ENCODE results near the gene IRAK2.
A peak's percentile ranks its signal among the peaks of the same experiment; 100 is the strongest.
"Not testable (repeated sequence)": the region's sequence is repeated elsewhere in the genome, so short reads cannot be mapped to it uniquely, and the experiment has no call there.

The IRAK2 gene

GRCh38 chr3:10253731-10254130 lies 89.0 kb downstream of the IRAK2 start:
- no peak for DNase-seq (ENCODE audit: low read depth)

- no peak for DNase-seq (ENCODE audit: low read depth)
Measured at GRCh38 chr3:10255835-10256234, 91.1 kb downstream of the IRAK2 start.

- DNase-seq (ENCODE audit: low read depth) = no peak
Measured at GRCh38 chr3:10259036-10259435, 94.3 kb downstream of the IRAK2 start.

- DNase-seq (ENCODE audit: low read depth) = no peak
Measured at GRCh38 chr3:10259798-10260197, 95.1 kb downstream of the IRAK2 start.

GRCh38 chr3:10260211-10260701 lies 95.5 kb downstream of the IRAK2 start:
- DNase-seq (ENCODE audit: low read depth) = no peak

GRCh38 chr3:10262027-10262426 lies 97.3 kb downstream of the IRAK2 start:
- no peak for DNase-seq (ENCODE audit: low read depth)

- peak; percentile 64 for DNase-seq (ENCODE audit: low read depth)
Measured at GRCh38 chr3:10263646-10264363, 99.1 kb downstream of the IRAK2 start.

- no peak for DNase-seq (ENCODE audit: low read depth)
Measured at GRCh38 chr3:10265833-10266232, 101.1 kb downstream of the IRAK2 start.

GRCh38 chr3:10266936-10267335 lies 102.2 kb downstream of the IRAK2 start:
- not testable (repeated sequence) for DNase-seq (ENCODE audit: low read depth)

- no peak for DNase-seq (ENCODE audit: low read depth)
Measured at GRCh38 chr3:10268116-10268515, 103.4 kb downstream of the IRAK2 start.

- no peak for DNase-seq (ENCODE audit: low read depth)
Measured at GRCh38 chr3:10268930-10269329, 104.2 kb downstream of the IRAK2 start.

- DNase-seq (ENCODE audit: low read depth) = no peak
Measured at GRCh38 chr3:10269443-10269842, 104.7 kb downstream of the IRAK2 start.

GRCh38 chr3:10272476-10272875 lies 107.8 kb downstream of the IRAK2 start:
- not testable (repeated sequence) for DNase-seq (ENCODE audit: low read depth)

- no peak for DNase-seq (ENCODE audit: low read depth)
Measured at GRCh38 chr3:10272977-10273376, 108.3 kb downstream of the IRAK2 start.

- DNase-seq (ENCODE audit: low read depth) = no peak
Measured at GRCh38 chr3:10273702-10274305, 109.1 kb downstream of the IRAK2 start.

GRCh38 chr3:10274601-10275000 lies 109.9 kb downstream of the IRAK2 start:
- DNase-seq (ENCODE audit: low read depth) = no peak

GRCh38 chr3:10277115-10277625 lies 112.5 kb downstream of the IRAK2 start:
- no peak for DNase-seq (ENCODE audit: low read depth)

GRCh38 chr3:10278501-10278900 lies 113.8 kb downstream of the IRAK2 start:
- DNase-seq (ENCODE audit: low read depth) = no peak

- no peak for DNase-seq (ENCODE audit: low read depth)
Measured at GRCh38 chr3:10279384-10280176, 114.9 kb downstream of the IRAK2 start.

GRCh38 chr3:10280177-10280529 lies 115.4 kb downstream of the IRAK2 start:
- DNase-seq (ENCODE audit: low read depth) = no peak

GRCh38 chr3:10280571-10280970 lies 115.9 kb downstream of the IRAK2 start:
- DNase-seq (ENCODE audit: low read depth) = no peak

GRCh38 chr3:10281951-10282350 lies 117.2 kb downstream of the IRAK2 start:
- peak; percentile 19 for DNase-seq (ENCODE audit: low read depth)

GRCh38 chr3:10283638-10284037 lies 118.9 kb downstream of the IRAK2 start:
- no peak for DNase-seq (ENCODE audit: low read depth)
